Hepatocyte (in vitro differentiated cells): Measurements from ENCODE around the gene SNRPD2. TPM values are rescaled to one million over a fixed set of nuclear protein-coding genes. Genes with fewer than 3 reads are reported as not detected.

Experiments used
- DNase-seq: peaks from one replicate; pipeline ENCODE4 v3.0.0-alpha.2; 2016; ENCODE audit warnings: low spot score
- H2AFZ ChIP-seq: fragments of 200-600 bp; sonication (generic); 2 replicates; pipeline ENCODE4 v1.6.0; 2016; ENCODE audit warnings: antibody characterized with exemption, mild to moderate bottlenecking
- H3K27ac ChIP-seq: fragments of 200-600 bp; sonication (generic); 2 replicates; pipeline ENCODE4 v1.5.1; 2016; ENCODE audit warnings: mild to moderate bottlenecking
- H3K27me3 ChIP-seq: fragments of 200-600 bp; sonication (generic); 2 replicates; pipeline ENCODE4 v1.6.1; 2016
- H3K36me3 ChIP-seq: fragments of 200-600 bp; sonication (generic); replicated peaks from 2 replicates; pipeline ENCODE4 v1.5.1; 2016; ENCODE audit warnings: low read depth; ENCODE audit not compliant: insufficient read depth
- H3K4me1 ChIP-seq: fragments of 200-600 bp; sonication (generic); 2 replicates; pipeline ENCODE4 v1.5.1; 2016; ENCODE audit warnings: mild to moderate bottlenecking, moderate library complexity; ENCODE audit not compliant: insufficient read depth
- H3K4me2 ChIP-seq: fragments of 200-600 bp; sonication (generic); 2 replicates; pipeline ENCODE4 v1.6.0; 2016
- H3K4me3 ChIP-seq: fragments of 200-600 bp; sonication (generic); 2 replicates; pipeline ENCODE4 v1.5.1; 2016; ENCODE audit warnings: mild to moderate bottlenecking
- H3K79me2 ChIP-seq: fragments of 200-600 bp; sonication (generic); 2 replicates; pipeline ENCODE4 v1.6.0; 2017; ENCODE audit warnings: mild to moderate bottlenecking
- H3K9me2 ChIP-seq: fragments of 200-600 bp; sonication (generic); replicated peaks from 2 replicates; pipeline ENCODE4 v1.6.0; 2017; ENCODE audit warnings: mild to moderate bottlenecking; ENCODE audit not compliant: insufficient read depth
- H3K9me3 ChIP-seq: fragments of 200-600 bp; sonication (generic); 2 replicates; pipeline ENCODE4 v1.5.1; 2016; ENCODE audit warnings: low read depth, mild to moderate bottlenecking
- H4K20me1 ChIP-seq: fragments of 200-600 bp; sonication (generic); 2 replicates; pipeline ENCODE4 v1.6.0; 2016; ENCODE audit warnings: mild to moderate bottlenecking; ENCODE audit not compliant: insufficient read depth, poor library complexity, severe bottlenecking
- EZH2 ChIP-seq: fragments of 200-600 bp; sonication (generic); IDR thresholded peaks from 2 replicates; pipeline ENCODE4 v1.6.1; 2016; ENCODE audit warnings: antibody characterized with exemption, mild to moderate bottlenecking, borderline replicate concordance
- EZH2phosphoT487 ChIP-seq: fragments of 200-600 bp; sonication (generic); IDR thresholded peaks from one replicate; pipeline ENCODE4 v1.6.1; 2018; ENCODE audit warnings: antibody characterized with exemption, mild to moderate bottlenecking, low read depth, moderate library complexity; ENCODE audit not compliant: unreplicated experiment, severe bottlenecking
- WGBS: methylation state at CpG from one replicate; pipeline ENCODE4 v1.1.6; 2016; ENCODE audit warnings: low lambda C conversion rate; ENCODE audit errors: missing lambda C conversion rate; 5-methylcytosine and 5-hydroxymethylcytosine counted together
- polyA plus RNA-seq: library from polyadenylated mRNA; unstranded; fragments of >200 nt; fragmentation: Nextera tagmentation; extraction: Ambion mirVana; gene quantifications from 2 replicates; pipeline ENCODE4 v1.2.1, GENCODE V29; 2016
- total RNA-seq: library from RNA; depleted of rRNA; stranded (reverse); fragments of >200 nt; gene quantifications from 2 replicates; pipeline ENCODE4 v1.2.3, GENCODE V29; 2014
- TF ChIP-seq, protein P1 (sequence below): fragments of 200-600 bp; sonication (generic); IDR thresholded peaks from 2 replicates; pipeline ENCODE4 v1.5.1; 2016; ENCODE audit warnings: antibody characterized with exemption, mild to moderate bottlenecking; ENCODE audit not compliant: poor library complexity

The SNRPD2 gene
- total RNA-seq = 149 and 165 TPM in 2 replicates
- polyA plus RNA-seq = 478 and 513 TPM in 2 replicates

- Histone ChIP-seq H3K4me1 (no peaks in the 10 kb centered on the region), H3K27ac (peak within 1 kb of the TSS; percentile 88), H3K4me3 (peak within 1 kb of the TSS; percentile 65), H3K9me3 (no peaks in the 10 kb centered on the region), H4K20me1 (no peaks in the 10 kb centered on the region), H3K79me2 (peaks cover 19% of the 10 kb centered on the region), H3K27me3 (no peaks in the 10 kb centered on the region), H3K36me3 (no peaks in the 10 kb centered on the region), H2AFZ (peak within 1 kb of the TSS; percentile 60), H3K9me2 (no peaks in the 10 kb centered on the region), H3K4me2 (peak within 1 kb of the TSS; percentile 97)
- whole genome bisulfite sequencing = under 1% methylated on average over 34 of the region's 36 CpGs
- TF ChIP-seq EZH2phosphoT487 (no peak), EZH2 (no peak)
- TF ChIP-seq, protein P1, sequence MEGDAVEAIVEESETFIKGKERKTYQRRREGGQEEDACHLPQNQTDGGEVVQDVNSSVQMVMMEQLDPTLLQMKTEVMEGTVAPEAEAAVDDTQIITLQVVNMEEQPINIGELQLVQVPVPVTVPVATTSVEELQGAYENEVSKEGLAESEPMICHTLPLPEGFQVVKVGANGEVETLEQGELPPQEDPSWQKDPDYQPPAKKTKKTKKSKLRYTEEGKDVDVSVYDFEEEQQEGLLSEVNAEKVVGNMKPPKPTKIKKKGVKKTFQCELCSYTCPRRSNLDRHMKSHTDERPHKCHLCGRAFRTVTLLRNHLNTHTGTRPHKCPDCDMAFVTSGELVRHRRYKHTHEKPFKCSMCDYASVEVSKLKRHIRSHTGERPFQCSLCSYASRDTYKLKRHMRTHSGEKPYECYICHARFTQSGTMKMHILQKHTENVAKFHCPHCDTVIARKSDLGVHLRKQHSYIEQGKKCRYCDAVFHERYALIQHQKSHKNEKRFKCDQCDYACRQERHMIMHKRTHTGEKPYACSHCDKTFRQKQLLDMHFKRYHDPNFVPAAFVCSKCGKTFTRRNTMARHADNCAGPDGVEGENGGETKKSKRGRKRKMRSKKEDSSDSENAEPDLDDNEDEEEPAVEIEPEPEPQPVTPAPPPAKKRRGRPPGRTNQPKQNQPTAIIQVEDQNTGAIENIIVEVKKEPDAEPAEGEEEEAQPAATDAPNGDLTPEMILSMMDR = no peak
- peak; percentile 97 for DNase-seq
Measured at GRCh38 chr19:45691516-45692186, at the start of gene SNRPD2. Gene SNRPD2, minus strand, starts transcription at chr19:45691953. Its CDS starts 65 bp downstream, at chr19:45691888.

GRCh38 chr19:45739498-45740439 is 48.0 kb upstream of the SNRPD2 start:
- 87% methylated on average over 10 of the region's 10 CpGs for WGBS
- H3K4me2 ChIP-seq = no peak overlapping the region

DNA sequence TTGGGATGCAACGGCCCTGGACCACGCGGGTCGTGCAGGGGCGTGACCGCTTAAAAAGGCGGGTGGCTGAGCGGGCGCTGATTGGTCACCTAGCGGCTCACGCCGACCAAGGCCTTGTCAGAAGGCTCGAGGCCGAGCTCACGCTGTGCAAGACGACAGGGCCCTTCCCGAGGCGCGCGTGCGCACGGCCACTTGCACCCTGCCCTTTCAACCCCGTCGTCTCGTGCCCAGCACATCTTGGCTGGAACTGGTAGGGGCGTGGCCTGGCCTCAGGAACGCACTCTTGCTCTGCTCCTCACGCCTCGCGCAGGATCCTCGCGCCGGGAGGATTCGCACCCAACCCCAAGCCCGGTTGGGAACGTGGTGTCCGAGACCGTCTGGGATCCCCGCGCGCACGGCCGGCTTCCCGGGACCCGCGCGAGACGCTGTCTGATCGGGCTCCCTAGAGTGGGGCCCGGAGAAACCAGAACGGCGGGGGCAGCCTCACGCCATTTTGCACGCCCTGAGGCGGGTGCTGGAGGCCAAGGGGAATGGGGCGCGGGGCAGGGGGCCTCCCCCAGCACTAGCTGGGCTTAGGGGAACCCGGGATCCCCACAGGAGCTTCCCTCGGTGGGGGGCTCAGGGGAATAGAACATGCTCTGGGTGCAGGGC is 41.5 kb upstream of the SNRPD2 start, which contains the start of gene MEIOSIN:
Gene MEIOSIN, plus strand, starts transcription at position 280 of the 651 bp plus-strand sequence. CDS start 1,938 bp downstream, outside the sequence.
- TF ChIP-seq, protein P1 = no peak
- TF ChIP-seq EZH2 = no peak
- TF ChIP-seq EZH2phosphoT487 = no peak
- no peak within 1 kb of the TSS for H3K4me2 ChIP-seq
- H3K79me2 ChIP-seq = peaks cover 23% of the 10 kb centered on the region
- H3K27me3 ChIP-seq = no peaks in the 10 kb centered on the region
- peaks cover 9% of the 10 kb centered on the region for H3K4me1 ChIP-seq
- H3K9me3 ChIP-seq = no peaks in the 10 kb centered on the region
- no peaks in the 10 kb centered on the region for H3K36me3 ChIP-seq
- no peak within 1 kb of the TSS for H3K4me3 ChIP-seq
- no peak within 1 kb of the TSS for H3K27ac ChIP-seq
- no peaks in the 10 kb centered on the region for H3K9me2 ChIP-seq
- no peaks in the 10 kb centered on the region for H4K20me1 ChIP-seq
- H2AFZ ChIP-seq = no peak within 1 kb of the TSS
- 98% methylated on average over 53 of the region's 59 CpGs for WGBS
- DNase-seq = no peak

More at GRCh38 chr19:45739498-45740439, 48.0 kb upstream of the SNRPD2 start:
- H3K9me2 ChIP-seq = no peaks in the 10 kb centered on the region
- no peaks in the 10 kb centered on the region for H3K79me2 ChIP-seq
- no peak overlapping the region for H3K4me3 ChIP-seq
- no peaks in the 10 kb centered on the region for H3K4me1 ChIP-seq
- no peaks in the 10 kb centered on the region for H4K20me1 ChIP-seq
- TF ChIP-seq, protein P1 = no peak
- TF ChIP-seq EZH2phosphoT487 = no peak
- no peak for TF ChIP-seq EZH2
- no peaks in the 10 kb centered on the region for H3K36me3 ChIP-seq
- no peak for DNase-seq
- H3K9me3 ChIP-seq = no peaks in the 10 kb centered on the region
- no peak overlapping the region for H3K27ac ChIP-seq
- no peaks in the 10 kb centered on the region for H3K27me3 ChIP-seq
- no peak overlapping the region for H2AFZ ChIP-seq
